K562 (cell line): ENCODE data around the gene NTRK2.

ENCODE experiments used
- ESRRA ChIP-seq: fragments of 450-650 bp; IDR thresholded peaks from 2 replicates; pipeline ENCODE4 v1.6.1; 2014; ENCODE audit warnings: low read depth, mild to moderate bottlenecking, moderate library complexity, borderline replicate concordance
- GATAD2B ChIP-seq: fragments of 450-650 bp; IDR thresholded peaks from 2 replicates; pipeline ENCODE4 v1.6.1; 2017; ENCODE audit warnings: mild to moderate bottlenecking, borderline replicate concordance
- NBN ChIP-seq: fragments of 450-650 bp; IDR thresholded peaks from 2 replicates; pipeline ENCODE4 v1.6.1; 2016; ENCODE audit warnings: low read depth, mild to moderate bottlenecking
- NR4A1 ChIP-seq, 2 experiments: fragments of 250-450 bp in 1 of 2; fragments of 450-650 bp in 1 of 2; sonication (Bioruptor Pico) in 1 of 2; IDR thresholded peaks; 2 replicates each; pipeline versions ENCODE4 v1.4.0 to v1.6.1; 2016 to 2020; ENCODE audit warnings: mild to moderate bottlenecking in 2 of 2, missing compliant biosample characterization in 1 of 2, missing genetic modification characterization in 1 of 2, moderate library complexity in 1 of 2
- SIN3B ChIP-seq: fragments of 450-650 bp; IDR thresholded peaks from 2 replicates; pipeline ENCODE4 v1.6.1; 2017; ENCODE audit warnings: low read depth, mild to moderate bottlenecking, moderate library complexity
- SMARCE1 ChIP-seq: fragments of 450-650 bp; IDR thresholded peaks from 2 replicates; pipeline ENCODE4 v1.7.1; 2016; ENCODE audit warnings: mild to moderate bottlenecking
- SPI1 ChIP-seq: IDR thresholded peaks from 2 replicates; pipeline ENCODE4 v1.6.1; 2011; ENCODE audit warnings: low read depth, low read length, control low read depth, borderline replicate concordance

DNA sequence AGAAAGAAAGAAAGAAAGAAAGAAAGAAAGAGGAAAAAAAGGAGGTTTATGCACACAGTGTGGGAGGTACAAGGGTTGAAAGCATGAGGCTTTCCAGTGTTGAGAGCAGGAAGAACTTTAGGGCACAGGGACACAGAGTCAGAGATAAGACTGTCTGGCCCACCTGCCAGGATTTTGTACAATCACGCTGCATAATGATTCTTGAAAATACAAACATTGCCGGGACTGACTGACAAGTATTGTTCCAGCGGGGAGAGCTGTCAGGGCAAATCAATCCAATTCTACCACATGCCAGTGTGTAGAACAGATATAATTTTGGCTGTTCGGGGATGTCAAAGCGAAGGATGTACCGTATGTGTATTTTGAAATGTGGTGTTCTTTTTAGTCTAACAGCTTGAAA lies 254.7 kb downstream of the NTRK2 start:
- TF ChIP-seq SPI1 (no peak), NBN (no peak), SIN3B (no peak), NR4A1 (CRISPR knock-in tag; IDR thresholded peaks at IDR 0.05) (no peak), NR4A1 (tag; IDR thresholded peaks at IDR 0.05) (no peak), SMARCE1 (no peak), GATAD2B (no peak), ESRRA (no peak)
